RWPE2 (cell line): ENCODE results near the gene ZP2.
"Not testable (repeated sequence)": the region's sequence is repeated elsewhere in the genome, so short reads cannot be mapped to it uniquely, and the experiment has no call there.

ENCODE experiments used
- ATAC-seq: fragments of 200-7000 bp; cut with Tn5 transposase; 3 replicates; pipeline ENCODE4 v1.9.1; 2021; ENCODE audit warnings: low read depth
- DNase-seq: peaks from one replicate; pipeline ENCODE4 v3.0.0-alpha.2; 2020; ENCODE audit warnings: low spot score
- H3K27ac ChIP-seq: fragments of 450-650 bp; 2 replicates; pipeline ENCODE4 v1.5.1; 2017; ENCODE audit warnings: mild to moderate bottlenecking; ENCODE audit not compliant: poor library complexity, severe bottlenecking
- H3K27me3 ChIP-seq: fragments of 250-450 bp; sonication (Bioruptor Pico); 2 replicates; pipeline ENCODE4 v1.5.1; 2021; ENCODE audit warnings: mild to moderate bottlenecking, moderate library complexity; ENCODE audit not compliant: insufficient read depth, poor library complexity, severe bottlenecking
- H3K36me3 ChIP-seq: fragments of 250-450 bp; sonication (Bioruptor Pico); 2 replicates; pipeline ENCODE4 v1.5.1; 2020; ENCODE audit warnings: low read depth, mild to moderate bottlenecking, moderate library complexity
- H3K4me1 ChIP-seq: fragments of 250-450 bp; sonication (Bioruptor Pico); 2 replicates; pipeline ENCODE4 v1.5.1; 2021; ENCODE audit warnings: mild to moderate bottlenecking, moderate library complexity; ENCODE audit not compliant: insufficient read depth, poor library complexity, severe bottlenecking
- H3K4me3 ChIP-seq: fragments of 250-450 bp; sonication (Bioruptor Pico); 2 replicates; pipeline ENCODE4 v1.5.1; 2021; ENCODE audit warnings: mild to moderate bottlenecking, moderate library complexity; ENCODE audit not compliant: severe bottlenecking
- H3K9me3 ChIP-seq: fragments of 250-450 bp; sonication (Bioruptor Pico); 2 replicates; pipeline ENCODE4 v1.5.1; 2021; ENCODE audit warnings: mild to moderate bottlenecking, moderate library complexity; ENCODE audit not compliant: severe bottlenecking
- TF ChIP-seq, protein P1 (sequence below): fragments of 450-650 bp; IDR thresholded peaks from one replicate; pipeline ENCODE4 v1.5.1; 2017; ENCODE audit warnings: mild to moderate bottlenecking, moderate library complexity; ENCODE audit not compliant: poor library complexity, severe bottlenecking

The ZP2 gene

DNA sequence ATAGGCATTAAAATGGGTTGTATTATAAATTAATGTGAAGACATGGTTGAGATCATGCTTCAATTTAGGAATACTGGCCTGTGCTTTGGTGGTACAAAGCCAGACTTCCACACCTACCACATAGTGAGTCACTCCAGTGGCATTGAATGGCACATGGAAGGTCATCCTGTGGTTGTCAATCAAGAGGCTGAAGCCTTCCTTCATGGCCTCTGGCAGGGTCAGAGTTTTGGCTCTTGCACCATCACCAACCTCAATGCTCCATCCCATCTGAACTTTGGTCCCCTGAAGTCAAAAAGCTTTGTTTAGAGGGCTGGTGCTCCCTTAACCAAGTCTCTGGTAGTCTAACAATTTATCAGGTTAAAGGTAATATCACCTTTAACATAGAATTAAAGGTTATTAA, 6.1 kb downstream of the ZP2 start:
- Histone ChIP-seq H3K27me3 (no peaks in the 10 kb centered on the region), H3K4me1 (no peaks in the 10 kb centered on the region), H3K9me3 (no peaks in the 10 kb centered on the region), H3K27ac (no peak overlapping the region), H3K36me3 (no peaks in the 10 kb centered on the region), H3K4me3 (no peak overlapping the region)
- ATAC-seq = no peak
- TF ChIP-seq, protein P1, sequence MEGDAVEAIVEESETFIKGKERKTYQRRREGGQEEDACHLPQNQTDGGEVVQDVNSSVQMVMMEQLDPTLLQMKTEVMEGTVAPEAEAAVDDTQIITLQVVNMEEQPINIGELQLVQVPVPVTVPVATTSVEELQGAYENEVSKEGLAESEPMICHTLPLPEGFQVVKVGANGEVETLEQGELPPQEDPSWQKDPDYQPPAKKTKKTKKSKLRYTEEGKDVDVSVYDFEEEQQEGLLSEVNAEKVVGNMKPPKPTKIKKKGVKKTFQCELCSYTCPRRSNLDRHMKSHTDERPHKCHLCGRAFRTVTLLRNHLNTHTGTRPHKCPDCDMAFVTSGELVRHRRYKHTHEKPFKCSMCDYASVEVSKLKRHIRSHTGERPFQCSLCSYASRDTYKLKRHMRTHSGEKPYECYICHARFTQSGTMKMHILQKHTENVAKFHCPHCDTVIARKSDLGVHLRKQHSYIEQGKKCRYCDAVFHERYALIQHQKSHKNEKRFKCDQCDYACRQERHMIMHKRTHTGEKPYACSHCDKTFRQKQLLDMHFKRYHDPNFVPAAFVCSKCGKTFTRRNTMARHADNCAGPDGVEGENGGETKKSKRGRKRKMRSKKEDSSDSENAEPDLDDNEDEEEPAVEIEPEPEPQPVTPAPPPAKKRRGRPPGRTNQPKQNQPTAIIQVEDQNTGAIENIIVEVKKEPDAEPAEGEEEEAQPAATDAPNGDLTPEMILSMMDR = no peak
- DNase-seq = no peak

DNA sequence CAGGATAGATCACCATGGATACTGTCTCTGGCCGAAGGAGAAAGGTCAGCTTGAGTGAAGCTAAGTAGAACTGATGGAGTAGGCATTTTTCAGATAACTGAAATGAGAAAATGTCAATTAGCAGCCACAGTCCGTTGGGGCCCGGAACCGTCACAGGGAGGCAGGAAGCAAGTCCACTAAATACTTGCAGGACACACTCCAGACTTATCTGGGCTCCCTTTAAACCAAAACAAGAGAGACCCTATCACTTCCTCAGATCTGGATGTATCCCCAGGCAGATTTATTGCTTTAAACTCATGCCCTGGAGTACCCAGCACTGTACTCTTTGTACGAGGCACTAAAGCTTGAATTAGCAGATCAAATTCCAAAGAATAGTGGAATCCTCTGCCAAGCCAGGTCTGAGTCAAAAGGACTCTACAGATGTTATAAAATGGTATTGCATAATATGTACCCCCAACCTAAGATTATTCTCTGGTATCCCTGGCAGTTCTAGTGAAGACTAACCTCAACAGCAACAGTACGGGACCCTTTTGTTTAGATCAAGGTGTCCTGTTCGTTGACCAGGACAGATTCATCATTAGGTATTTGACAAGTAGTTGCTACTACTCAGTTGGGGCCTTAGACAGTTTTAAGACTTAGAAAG, 8.1 kb downstream of the ZP2 start:
- Histone ChIP-seq H3K9me3 (no peaks in the 10 kb centered on the region), H3K27me3 (no peaks in the 10 kb centered on the region)

DNA sequence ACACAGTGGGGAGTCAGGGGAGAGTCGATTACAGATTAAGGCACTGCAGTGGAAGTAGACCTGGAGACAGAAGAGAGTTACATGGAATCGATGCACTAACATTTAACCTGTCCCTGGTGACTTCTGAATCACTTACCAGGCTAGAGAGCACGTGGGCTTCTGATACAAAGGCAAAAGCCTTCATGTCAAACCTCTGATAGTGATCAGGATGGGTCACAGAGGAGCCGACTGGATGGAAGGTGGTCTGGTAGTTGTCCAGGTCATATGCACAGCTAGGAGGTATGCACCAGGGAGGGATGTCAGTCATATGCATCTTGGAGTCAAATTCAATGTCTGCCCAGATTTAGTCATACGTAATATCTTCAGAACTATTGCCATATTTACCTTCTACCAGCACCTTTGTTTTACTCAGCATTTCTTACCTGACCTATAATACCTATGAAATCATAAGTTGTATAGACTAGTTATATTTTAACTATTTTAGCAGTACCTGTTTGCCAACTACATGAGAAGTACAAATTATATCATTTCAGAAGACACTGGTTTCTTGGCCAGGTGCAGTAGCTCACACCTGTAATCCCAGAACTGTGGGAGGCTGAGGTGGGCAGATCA, 11.7 kb downstream of the ZP2 start:
- Histone ChIP-seq H3K27me3 (no peaks in the 10 kb centered on the region), H3K36me3 (no peaks in the 10 kb centered on the region), H3K4me1 (no peaks in the 10 kb centered on the region), H3K9me3 (no peaks in the 10 kb centered on the region), H3K27ac (no peak overlapping the region), H3K4me3 (no peak overlapping the region)
- DNase-seq (no peak), ATAC-seq (no peak)
- TF ChIP-seq, protein P1 = no peak

More for the DNA sequence above, 8.1 kb downstream of the ZP2 start:
- TF ChIP-seq, protein P1 = no peak
- Histone ChIP-seq H3K4me3 (no peak overlapping the region), H3K27ac (no peak overlapping the region), H3K4me1 (no peaks in the 10 kb centered on the region), H3K36me3 (no peaks in the 10 kb centered on the region)
- DNase-seq = no peak
- no peak for ATAC-seq

DNA sequence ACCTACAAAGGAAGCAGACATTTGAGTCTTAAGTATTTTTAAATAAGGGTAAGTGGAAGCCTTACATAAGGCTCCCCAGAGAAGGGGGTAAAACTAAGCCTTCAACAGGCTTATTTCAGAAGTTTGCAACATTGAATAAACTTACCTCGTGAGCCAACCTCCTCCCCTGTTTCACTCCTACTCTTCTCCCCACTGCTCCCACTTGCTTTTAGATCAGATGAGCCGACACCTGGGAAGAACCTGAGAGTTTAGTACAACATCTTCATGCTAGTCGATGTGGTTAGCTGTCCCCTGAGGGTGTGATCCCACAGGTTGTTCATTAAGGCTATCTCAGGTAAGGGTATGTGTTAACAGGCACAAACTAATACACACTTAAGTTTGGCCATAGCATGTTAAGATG, 13.8 kb downstream of the ZP2 start:
- no peak overlapping the region for H3K27ac ChIP-seq
- H3K36me3 ChIP-seq = no peaks in the 10 kb centered on the region
- TF ChIP-seq, protein P1 = no peak
- ATAC-seq (no peak), DNase-seq (no peak)
- H3K4me1 ChIP-seq = no peaks in the 10 kb centered on the region
- H3K27me3 ChIP-seq = no peaks in the 10 kb centered on the region
- H3K4me3 ChIP-seq = no peak overlapping the region
- no peaks in the 10 kb centered on the region for H3K9me3 ChIP-seq

DNA sequence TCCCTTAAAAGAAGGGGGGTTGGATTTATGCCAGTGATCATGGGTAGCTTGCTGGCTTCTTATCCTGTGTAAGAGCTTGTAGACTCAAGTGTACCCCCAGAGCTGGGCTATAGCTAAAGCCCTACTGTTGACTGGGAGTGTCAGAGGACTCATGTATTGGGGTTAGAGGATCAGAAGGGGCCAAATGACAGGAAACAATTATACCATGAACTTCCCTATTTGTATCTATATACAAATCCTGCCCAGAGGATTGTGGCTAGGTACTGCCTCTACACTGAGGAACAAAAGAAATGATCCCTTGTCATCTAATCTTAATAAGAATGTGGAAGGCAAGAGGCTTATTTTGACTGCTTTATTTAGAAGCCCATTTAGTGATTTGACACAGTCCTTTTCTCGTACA, 14.3 kb downstream of the ZP2 start:
- TF ChIP-seq, protein P1 = no peak
- H3K4me1 ChIP-seq = no peaks in the 10 kb centered on the region
- DNase-seq (no peak), ATAC-seq (no peak)
- no peaks in the 10 kb centered on the region for H3K27me3 ChIP-seq
- H3K27ac ChIP-seq = no peak overlapping the region
- H3K4me3 ChIP-seq = no peak overlapping the region
- no peaks in the 10 kb centered on the region for H3K9me3 ChIP-seq
- no peaks in the 10 kb centered on the region for H3K36me3 ChIP-seq

DNA sequence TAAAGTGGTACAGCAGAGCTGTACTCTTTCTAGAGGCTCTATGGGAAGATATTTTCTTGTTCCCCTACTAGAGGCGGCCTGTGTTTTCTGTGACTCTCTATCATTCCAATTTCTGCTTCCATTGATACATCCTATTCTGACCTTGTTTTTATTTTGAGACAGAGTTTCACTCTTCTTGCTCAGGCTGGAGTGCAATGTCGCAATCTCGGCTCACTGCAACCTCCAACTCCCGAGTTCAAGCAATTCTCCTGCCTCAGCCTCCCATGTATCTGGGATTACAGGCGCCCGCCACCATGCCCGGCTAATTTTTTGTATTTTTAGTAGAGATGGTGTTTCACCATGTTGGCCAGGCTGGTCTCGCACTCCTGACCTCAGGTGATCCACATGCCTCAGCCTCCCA, 16.0 kb downstream of the ZP2 start:
- not testable (repeated sequence) for H3K36me3 ChIP-seq, ATAC-seq, DNase-seq, H3K4me1 ChIP-seq, H3K9me3 ChIP-seq, H3K27ac ChIP-seq, H3K4me3 ChIP-seq, H3K27me3 ChIP-seq
